ENCODE data around the gene TMEM168.
A peak's percentile ranks its signal among the peaks of the same experiment; 100 is the strongest.
"Not testable (repeated sequence)": the region's sequence is repeated elsewhere in the genome, so short reads cannot be mapped to it uniquely, and the experiment has no call there.

Gene TMEM168

GRCh38 chr7:112779667-112780066, 10.5 kb downstream of the TMEM168 start:
- DNase-seq: no peak

GRCh38 chr7:112777406-112777805, 12.8 kb downstream of the TMEM168 start:
- DNase-seq: no peak

- DNase-seq: no peak
Measured at GRCh38 chr7:112771166-112771565, 19.0 kb downstream of the TMEM168 start.

- peak; percentile 36 for DNase-seq
Measured at GRCh38 chr7:112770051-112770450, 20.1 kb downstream of the TMEM168 start.

- no peak for DNase-seq
Measured at GRCh38 chr7:112765105-112765504, 25.1 kb downstream of the TMEM168 start.

GRCh38 chr7:112763996-112764395, 26.2 kb downstream of the TMEM168 start:
- no peak for DNase-seq

- no peak for DNase-seq
Measured at GRCh38 chr7:112763298-112763697, 26.9 kb downstream of the TMEM168 start.

- DNase-seq: no peak
Measured at GRCh38 chr7:112759905-112760304, 30.3 kb downstream of the TMEM168 start.

GRCh38 chr7:112757337-112757736, 32.9 kb downstream of the TMEM168 start:
- no peak for DNase-seq

GRCh38 chr7:112753298-112753697, 36.9 kb downstream of the TMEM168 start:
- no peak for DNase-seq

- DNase-seq: no peak
Measured at GRCh38 chr7:112752576-112752975, 37.6 kb downstream of the TMEM168 start.

- no peak for DNase-seq
Measured at GRCh38 chr7:112749775-112750174, 40.4 kb downstream of the TMEM168 start.

GRCh38 chr7:112748381-112748780, 41.8 kb downstream of the TMEM168 start:
- DNase-seq: no peak

- DNase-seq: no peak
Measured at GRCh38 chr7:112745635-112746034, 44.6 kb downstream of the TMEM168 start.

- DNase-seq: no peak
Measured at GRCh38 chr7:112744818-112745217, 45.4 kb downstream of the TMEM168 start.

- peak; percentile 31 for DNase-seq
Measured at GRCh38 chr7:112743811-112744210, 46.4 kb downstream of the TMEM168 start.

- no peak for DNase-seq
Measured at GRCh38 chr7:112740667-112741066, 49.5 kb downstream of the TMEM168 start.

- no peak for DNase-seq
Measured at GRCh38 chr7:112739436-112740180, 50.6 kb downstream of the TMEM168 start.

- no peak for DNase-seq
Measured at GRCh38 chr7:112735261-112735660, 54.9 kb downstream of the TMEM168 start.

GRCh38 chr7:112731324-112731723, 58.9 kb downstream of the TMEM168 start:
- DNase-seq: not testable (repeated sequence)

- no peak for DNase-seq
Measured at GRCh38 chr7:112726076-112726475, 64.1 kb downstream of the TMEM168 start.

GRCh38 chr7:112723416-112723815, 66.8 kb downstream of the TMEM168 start:
- no peak for DNase-seq

GRCh38 chr7:112721366-112721765, 68.8 kb downstream of the TMEM168 start:
- no peak for DNase-seq

GRCh38 chr7:112715525-112715924, 74.7 kb downstream of the TMEM168 start:
- no peak for DNase-seq

- DNase-seq: no peak
Measured at GRCh38 chr7:112714917-112715316, 75.3 kb downstream of the TMEM168 start.

Measured in NCI-H1048 (cell line).